ENCODE data around the gene NAPEPLD.
"Not testable (repeated sequence)": the region's sequence is repeated elsewhere in the genome, so short reads cannot be mapped to it uniquely, and the experiment has no call there.

DNA sequence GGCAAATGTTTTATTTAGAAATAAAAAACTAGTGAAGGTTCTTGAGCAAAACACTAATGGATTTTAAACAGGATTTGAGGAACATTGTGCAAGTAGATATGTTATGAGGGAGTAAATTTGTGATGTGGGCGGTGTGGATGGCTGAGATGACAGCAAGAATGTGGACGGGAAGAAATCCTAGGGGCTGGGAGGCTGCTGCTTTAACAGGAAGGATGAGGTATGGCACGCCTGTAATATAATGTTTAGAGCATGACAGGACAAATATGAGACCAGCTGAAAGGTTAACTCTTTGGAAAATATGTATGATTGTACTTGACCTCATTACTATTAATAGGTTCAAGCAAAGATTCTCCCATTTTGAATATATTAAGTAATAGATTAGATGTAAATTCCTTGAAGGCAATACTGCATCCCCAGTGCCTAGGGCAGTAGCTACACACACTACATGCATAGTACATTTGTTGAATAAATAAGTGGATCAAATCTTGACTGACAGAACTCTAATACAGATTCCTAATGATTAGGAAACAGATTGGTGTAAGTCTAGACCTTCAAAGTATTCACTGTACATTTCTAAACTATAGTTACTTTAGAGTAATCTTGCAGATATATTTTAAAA, 13.2 kb upstream of the NAPEPLD start:
- not testable (repeated sequence) for TF ChIP-seq CTCF, POLR2A (IDR thresholded peaks at IDR 0.05)
